Measurements from ENCODE around the gene FMOD.

The FMOD gene

GRCh38 chr1:203295796-203296195 is 55.1 kb downstream of the FMOD start:
- H3K4me3 ChIP-seq (ENCODE audit: control insufficient read depth, low read depth, low read length), result no peak overlapping the region
- DNase-seq (ENCODE audit: low read depth), result no peak
- TF ChIP-seq CTCF (conservative IDR thresholded peaks at IDR 0.05; ENCODE audit: control insufficient read depth, insufficient read depth, low read depth, low read length), result no peak

GRCh38 chr1:203291201-203292096 is 59.5 kb downstream of the FMOD start:
- DNase-seq (ENCODE audit: low read depth), result no peak
- no peak overlapping the region for H3K4me3 ChIP-seq (ENCODE audit: control insufficient read depth, low read depth, low read length)
- TF ChIP-seq CTCF (conservative IDR thresholded peaks at IDR 0.05; ENCODE audit: control insufficient read depth, insufficient read depth, low read depth, low read length), result no peak
